Measurements from ENCODE around the gene OR11H6.
"Not testable (repeated sequence)": the region's sequence is repeated elsewhere in the genome, so short reads cannot be mapped to it uniquely, and the experiment has no call there.

OR11H6 gene

DNA sequence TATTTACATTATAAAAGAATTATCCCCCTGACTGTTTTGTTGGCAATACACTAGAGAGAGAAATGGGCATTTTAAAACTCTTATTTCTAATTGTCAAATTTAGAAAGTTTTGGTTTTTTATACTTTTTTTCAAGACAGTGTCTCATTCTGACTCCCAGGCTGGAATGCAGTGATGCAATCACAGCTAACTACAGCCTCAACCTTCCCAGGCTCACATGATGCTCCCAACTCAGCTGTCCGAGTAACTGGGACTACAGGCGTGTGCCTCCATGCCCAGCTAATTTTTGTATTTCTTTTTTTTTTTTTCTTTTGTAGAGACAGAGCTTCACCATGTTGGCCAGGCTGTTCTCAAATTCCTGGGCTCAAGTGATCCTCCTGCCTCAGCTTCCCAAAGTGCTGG is 8.3 kb upstream of the OR11H6 start:
- H2BK15ac ChIP-seq (replicated peaks; ENCODE audit: low read depth) = no peak overlapping the region
- H3K56ac ChIP-seq (ENCODE audit: low read length) = no peak overlapping the region
- no peaks in the 10 kb centered on the region for H3K4me1 ChIP-seq (ENCODE audit: control insufficient read depth, low read depth, low read length)
- no peak overlapping the region for H3K4ac ChIP-seq (ENCODE audit: low read depth, low read length)
- no CpG with 5 or more reads among the region's 2 CpGs for WGBS (ENCODE audit: extremely low coverage, insufficient coverage, low lambda C conversion rate)
- no peaks in the 10 kb centered on the region for H3K27me3 ChIP-seq (ENCODE audit: insufficient read depth, low read length, poor library complexity)
- DNase-seq = no peak
- H4K5ac ChIP-seq (ENCODE audit: low read length) = no peak overlapping the region
- H3K23ac ChIP-seq (ENCODE audit: low read length) = no peak overlapping the region
- no peak overlapping the region for H2BK5ac ChIP-seq (ENCODE audit: low read length)
- H3K79me2 ChIP-seq (ENCODE audit: control insufficient read depth, insufficient read depth, low read length) = no peaks in the 10 kb centered on the region
- H3K4me3 ChIP-seq (ENCODE audit: low read length) = no peak overlapping the region
- no peak overlapping the region for H3K18ac ChIP-seq (ENCODE audit: low read length)
- H2AK5ac ChIP-seq (ENCODE audit: low read length) = no peak overlapping the region
- H4K8ac ChIP-seq (ENCODE audit: low read depth, low read length) = no peak overlapping the region
- no peak overlapping the region for H3K9ac ChIP-seq (ENCODE audit: low read length)
- no peaks in the 10 kb centered on the region for H3K36me3 ChIP-seq (ENCODE audit: control insufficient read depth, insufficient read depth, low read length)
- H3K79me1 ChIP-seq (ENCODE audit: low read length) = no peaks in the 10 kb centered on the region
- no peak overlapping the region for H3K27ac ChIP-seq (ENCODE audit: low read depth, low read length)
- no peak overlapping the region for H2BK120ac ChIP-seq (ENCODE audit: low read depth, low read length)
- no peak overlapping the region for H3K4me2 ChIP-seq (ENCODE audit: low read length)

GRCh38 chr14:20219033-20219432 is 4.5 kb upstream of the OR11H6 start:
- H3K4me1 ChIP-seq (ENCODE audit: control insufficient read depth, low read depth, low read length) = no peaks in the 10 kb centered on the region
- H3K23ac ChIP-seq (ENCODE audit: low read length) = no peak overlapping the region
- no peaks in the 10 kb centered on the region for H3K79me1 ChIP-seq (ENCODE audit: low read length)
- H3K4ac ChIP-seq (ENCODE audit: low read depth, low read length) = no peak overlapping the region
- H2BK120ac ChIP-seq (ENCODE audit: low read depth, low read length) = no peak overlapping the region
- H4K8ac ChIP-seq (ENCODE audit: low read depth, low read length) = no peak overlapping the region
- H3K56ac ChIP-seq (ENCODE audit: low read length) = no peak overlapping the region
- no peak overlapping the region for H4K5ac ChIP-seq (ENCODE audit: low read length)
- no peak overlapping the region for H3K4me3 ChIP-seq (ENCODE audit: low read length)
- H3K18ac ChIP-seq (ENCODE audit: low read length) = no peak overlapping the region
- H3K79me2 ChIP-seq (ENCODE audit: control insufficient read depth, insufficient read depth, low read length) = no peaks in the 10 kb centered on the region
- H3K36me3 ChIP-seq (ENCODE audit: control insufficient read depth, insufficient read depth, low read length) = no peaks in the 10 kb centered on the region
- no peak overlapping the region for H3K9ac ChIP-seq (ENCODE audit: low read length)
- no peaks in the 10 kb centered on the region for H3K27me3 ChIP-seq (ENCODE audit: insufficient read depth, low read length, poor library complexity)
- no peak overlapping the region for H2BK5ac ChIP-seq (ENCODE audit: low read length)
- H2AK5ac ChIP-seq (ENCODE audit: low read length) = no peak overlapping the region
- no peak overlapping the region for H2BK15ac ChIP-seq (replicated peaks; ENCODE audit: low read depth)
- no peak overlapping the region for H3K27ac ChIP-seq (ENCODE audit: low read depth, low read length)
- no peak for DNase-seq
- WGBS (ENCODE audit: extremely low coverage, insufficient coverage, low lambda C conversion rate) = no CpG with 5 or more reads among the region's 4 CpGs
- H3K4me2 ChIP-seq (ENCODE audit: low read length) = no peak overlapping the region

GRCh38 chr14:20228681-20229080 is 5.2 kb downstream of the OR11H6 start, which contains the start of gene OR11H7:
Gene OR11H7 (plus strand): TSS chr14:20228981.
- H3K79me2 ChIP-seq (ENCODE audit: control insufficient read depth, insufficient read depth, low read length) = no peaks in the 10 kb centered on the region
- H4K8ac ChIP-seq (ENCODE audit: low read depth, low read length) = no peak within 1 kb of the TSS
- H3K36me3 ChIP-seq (ENCODE audit: control insufficient read depth, insufficient read depth, low read length) = no peaks in the 10 kb centered on the region

DNA sequence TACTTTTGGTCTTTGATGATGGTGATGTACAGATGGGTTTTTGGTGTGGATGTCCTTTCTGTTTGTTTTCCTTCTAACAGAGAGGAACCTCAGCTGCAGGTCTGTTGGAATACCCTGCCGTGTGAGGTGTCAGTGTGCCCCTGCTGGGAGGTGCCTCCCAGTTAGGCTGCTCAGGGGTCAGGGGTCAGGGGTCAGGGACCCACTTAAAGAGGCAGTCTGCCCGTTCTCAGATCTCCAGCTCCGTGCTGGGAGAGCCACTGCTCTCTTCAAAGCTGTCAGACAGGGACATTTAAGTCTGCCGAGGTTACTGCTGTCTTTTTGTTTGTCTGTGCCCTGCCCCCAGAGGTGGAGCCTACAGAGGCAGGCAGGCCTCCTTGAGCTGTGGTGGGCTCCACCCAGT is 11.9 kb downstream of the OR11H6 start:
- H4K5ac ChIP-seq (ENCODE audit: low read length); H3K18ac ChIP-seq (ENCODE audit: low read length); H2BK120ac ChIP-seq (ENCODE audit: low read depth, low read length); H3K79me2 ChIP-seq (ENCODE audit: control insufficient read depth, insufficient read depth, low read length); H3K36me3 ChIP-seq (ENCODE audit: control insufficient read depth, insufficient read depth, low read length); H2BK15ac ChIP-seq (replicated peaks; ENCODE audit: low read depth); H3K4ac ChIP-seq (ENCODE audit: low read depth, low read length); H2AK5ac ChIP-seq (ENCODE audit: low read length); H3K27me3 ChIP-seq (ENCODE audit: insufficient read depth, low read length, poor library complexity); H3K4me2 ChIP-seq (ENCODE audit: low read length); H3K23ac ChIP-seq (ENCODE audit: low read length); H3K79me1 ChIP-seq (ENCODE audit: low read length); H3K4me3 ChIP-seq (ENCODE audit: low read length); H2BK5ac ChIP-seq (ENCODE audit: low read length); H3K56ac ChIP-seq (ENCODE audit: low read length); H3K9ac ChIP-seq (ENCODE audit: low read length); H4K8ac ChIP-seq (ENCODE audit: low read depth, low read length); H3K4me1 ChIP-seq (ENCODE audit: control insufficient read depth, low read depth, low read length); H3K27ac ChIP-seq (ENCODE audit: low read depth, low read length); DNase-seq: not testable (repeated sequence)
- no CpG with 5 or more reads among the region's 4 CpGs for WGBS (ENCODE audit: extremely low coverage, insufficient coverage, low lambda C conversion rate)

More at GRCh38 chr14:20228681-20229080, 5.2 kb downstream of the OR11H6 start, which contains the start of gene OR11H7:
- H3K79me1 ChIP-seq (ENCODE audit: low read length) = no peaks in the 10 kb centered on the region
- peak within 1 kb of the TSS; percentile 7 for H3K4me3 ChIP-seq (ENCODE audit: low read length)
- H3K23ac ChIP-seq (ENCODE audit: low read length) = no peak within 1 kb of the TSS
- no peak within 1 kb of the TSS for H4K5ac ChIP-seq (ENCODE audit: low read length)
- no peak within 1 kb of the TSS for H3K4me2 ChIP-seq (ENCODE audit: low read length)
- no peak within 1 kb of the TSS for H3K18ac ChIP-seq (ENCODE audit: low read length)
- H3K4ac ChIP-seq (ENCODE audit: low read depth, low read length) = no peak within 1 kb of the TSS
- no peak within 1 kb of the TSS for H2BK5ac ChIP-seq (ENCODE audit: low read length)
- H3K27me3 ChIP-seq (ENCODE audit: insufficient read depth, low read length, poor library complexity) = no peaks in the 10 kb centered on the region
- no peak within 1 kb of the TSS for H3K9ac ChIP-seq (ENCODE audit: low read length)
- no peak within 1 kb of the TSS for H3K27ac ChIP-seq (ENCODE audit: low read depth, low read length)
- H2BK120ac ChIP-seq (ENCODE audit: low read depth, low read length) = no peak within 1 kb of the TSS
- H3K4me1 ChIP-seq (ENCODE audit: control insufficient read depth, low read depth, low read length) = no peaks in the 10 kb centered on the region
- H2AK5ac ChIP-seq (ENCODE audit: low read length) = no peak within 1 kb of the TSS
- no peak within 1 kb of the TSS for H2BK15ac ChIP-seq (replicated peaks; ENCODE audit: low read depth)
- no CpG with 5 or more reads among the region's 1 CpG for WGBS (ENCODE audit: extremely low coverage, insufficient coverage, low lambda C conversion rate)
- no peak for DNase-seq
- no peak within 1 kb of the TSS for H3K56ac ChIP-seq (ENCODE audit: low read length)

- H2AK5ac ChIP-seq (ENCODE audit: low read length) = no peak overlapping the region
- peak; percentile 48 for DNase-seq
- H3K56ac ChIP-seq (ENCODE audit: low read length) = no peak overlapping the region
- no peak overlapping the region for H2BK15ac ChIP-seq (replicated peaks; ENCODE audit: low read depth)
- no peak overlapping the region for H4K5ac ChIP-seq (ENCODE audit: low read length)
- no peak overlapping the region for H3K4ac ChIP-seq (ENCODE audit: low read depth, low read length)
- H4K8ac ChIP-seq (ENCODE audit: low read depth, low read length) = no peak overlapping the region
- H3K4me3 ChIP-seq (ENCODE audit: low read length) = no peak overlapping the region
- no peak overlapping the region for H3K4me2 ChIP-seq (ENCODE audit: low read length)
- H3K79me1 ChIP-seq (ENCODE audit: low read length) = no peaks in the 10 kb centered on the region
- no peak overlapping the region for H2BK120ac ChIP-seq (ENCODE audit: low read depth, low read length)
- no peak overlapping the region for H3K18ac ChIP-seq (ENCODE audit: low read length)
- H3K9ac ChIP-seq (ENCODE audit: low read length) = no peak overlapping the region
- no peaks in the 10 kb centered on the region for H3K36me3 ChIP-seq (ENCODE audit: control insufficient read depth, insufficient read depth, low read length)
- H2BK5ac ChIP-seq (ENCODE audit: low read length) = no peak overlapping the region
- H3K79me2 ChIP-seq (ENCODE audit: control insufficient read depth, insufficient read depth, low read length) = no peaks in the 10 kb centered on the region
- H3K27ac ChIP-seq (ENCODE audit: low read depth, low read length) = no peak overlapping the region
- H3K4me1 ChIP-seq (ENCODE audit: control insufficient read depth, low read depth, low read length) = no peaks in the 10 kb centered on the region
- WGBS (ENCODE audit: extremely low coverage, insufficient coverage, low lambda C conversion rate) = no CpG with 5 or more reads among the region's 3 CpGs
- H3K27me3 ChIP-seq (ENCODE audit: insufficient read depth, low read length, poor library complexity) = no peaks in the 10 kb centered on the region
- no peak overlapping the region for H3K23ac ChIP-seq (ENCODE audit: low read length)
Measured at GRCh38 chr14:20247646-20248246, 24.2 kb downstream of the OR11H6 start.

DNA sequence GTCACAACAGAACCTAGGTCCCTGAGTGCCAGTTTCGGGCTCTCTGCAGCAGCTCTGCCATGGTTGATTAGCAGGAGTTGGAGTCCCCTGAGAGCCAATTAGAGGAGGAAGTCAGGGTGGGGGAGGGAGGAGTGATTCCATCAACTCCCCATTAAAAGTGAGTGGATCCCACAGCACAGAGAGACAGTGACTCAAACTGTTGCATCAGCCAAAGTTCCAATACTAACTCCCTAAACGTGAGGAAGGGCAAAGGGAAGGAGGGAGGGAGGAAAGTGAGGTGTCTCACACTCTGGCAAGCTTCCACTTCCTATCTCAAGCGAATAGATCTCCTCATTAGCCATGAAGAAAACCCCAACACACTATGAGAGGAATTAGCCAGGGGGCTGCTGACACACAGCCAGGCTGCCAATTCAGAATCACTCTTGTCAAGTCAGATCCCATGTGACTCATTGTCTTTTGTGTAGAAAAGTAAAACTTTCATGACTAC is 39.2 kb downstream of the OR11H6 start:
- Histone ChIP-seq H3K4me3 (ENCODE audit: low read length) (no peak overlapping the region), H2BK5ac (ENCODE audit: low read length) (no peak overlapping the region), H3K36me3 (ENCODE audit: control insufficient read depth, insufficient read depth, low read length) (no peaks in the 10 kb centered on the region), H3K56ac (ENCODE audit: low read length) (no peak overlapping the region), H3K79me2 (ENCODE audit: control insufficient read depth, insufficient read depth, low read length) (no peaks in the 10 kb centered on the region), H3K4me1 (ENCODE audit: control insufficient read depth, low read depth, low read length) (no peaks in the 10 kb centered on the region), H2AK5ac (ENCODE audit: low read length) (no peak overlapping the region), H3K4ac (ENCODE audit: low read depth, low read length) (no peak overlapping the region), H2BK15ac (replicated peaks; ENCODE audit: low read depth) (no peak overlapping the region), H3K27ac (ENCODE audit: low read depth, low read length) (no peak overlapping the region), H3K27me3 (ENCODE audit: insufficient read depth, low read length, poor library complexity) (no peaks in the 10 kb centered on the region), H2BK120ac (ENCODE audit: low read depth, low read length) (no peak overlapping the region), H4K5ac (ENCODE audit: low read length) (no peak overlapping the region), H3K9ac (ENCODE audit: low read length) (no peak overlapping the region), H4K8ac (ENCODE audit: low read depth, low read length) (no peak overlapping the region), H3K23ac (ENCODE audit: low read length) (no peak overlapping the region), H3K79me1 (ENCODE audit: low read length) (no peaks in the 10 kb centered on the region), H3K4me2 (ENCODE audit: low read length) (no peak overlapping the region), H3K18ac (ENCODE audit: low read length) (no peak overlapping the region)
- no CpG with 5 or more reads among the region's 3 CpGs for WGBS (ENCODE audit: extremely low coverage, insufficient coverage, low lambda C conversion rate)
- DNase-seq = peak; percentile 50

Measured in mesendoderm (in vitro differentiated cells).